ENCODE results near the gene MYMX.

- TF ChIP-seq, protein P1, sequence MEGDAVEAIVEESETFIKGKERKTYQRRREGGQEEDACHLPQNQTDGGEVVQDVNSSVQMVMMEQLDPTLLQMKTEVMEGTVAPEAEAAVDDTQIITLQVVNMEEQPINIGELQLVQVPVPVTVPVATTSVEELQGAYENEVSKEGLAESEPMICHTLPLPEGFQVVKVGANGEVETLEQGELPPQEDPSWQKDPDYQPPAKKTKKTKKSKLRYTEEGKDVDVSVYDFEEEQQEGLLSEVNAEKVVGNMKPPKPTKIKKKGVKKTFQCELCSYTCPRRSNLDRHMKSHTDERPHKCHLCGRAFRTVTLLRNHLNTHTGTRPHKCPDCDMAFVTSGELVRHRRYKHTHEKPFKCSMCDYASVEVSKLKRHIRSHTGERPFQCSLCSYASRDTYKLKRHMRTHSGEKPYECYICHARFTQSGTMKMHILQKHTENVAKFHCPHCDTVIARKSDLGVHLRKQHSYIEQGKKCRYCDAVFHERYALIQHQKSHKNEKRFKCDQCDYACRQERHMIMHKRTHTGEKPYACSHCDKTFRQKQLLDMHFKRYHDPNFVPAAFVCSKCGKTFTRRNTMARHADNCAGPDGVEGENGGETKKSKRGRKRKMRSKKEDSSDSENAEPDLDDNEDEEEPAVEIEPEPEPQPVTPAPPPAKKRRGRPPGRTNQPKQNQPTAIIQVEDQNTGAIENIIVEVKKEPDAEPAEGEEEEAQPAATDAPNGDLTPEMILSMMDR (IDR thresholded peaks at IDR 0.05; ENCODE audit: insufficient read depth, low read depth, low read length) = no peak
- no peak for TF ChIP-seq EZH2 (IDR thresholded peaks at IDR 0.05; ENCODE audit: insufficient read depth, low read length)
Measured at GRCh38 chr6:44194326-44194725, 22.4 kb upstream of the MYMX start.
